Caki2 (cell line): ENCODE measurements around the gene PWP2. TPM values are rescaled to one million over a fixed set of nuclear protein-coding genes. Genes with fewer than 3 reads are reported as not detected.
"Not testable (repeated sequence)": the region's sequence is repeated elsewhere in the genome, so short reads cannot be mapped to it uniquely, and the experiment has no call there.

ENCODE experiments used
- DNase-seq: peaks from one replicate; pipeline ENCODE4 v3.0.0-alpha.2; 2015; ENCODE audit warnings: low read depth
- in situ Hi-C: cut with HindIII; loops from 2 replicates; pipeline ENCODE4 v1.10.0; 2016; ENCODE audit warnings: low sequenced_read_pairs, low pct_unique_long_range_greater_than_20kb, mixed read lengths
- total RNA-seq: library from RNA; depleted of rRNA; stranded (reverse); fragments of >200 nt; shearing (Covaris generic); gene quantifications from 2 replicates; pipeline ENCODE4 v1.2.3, GENCODE V29; 2014; ENCODE audit warnings: low replicate concordance

The PWP2 gene
- total RNA-seq, 1 experiment from 2014 or later: 19.4 TPM

- DNase-seq, in situ Hi-C loops: not testable (repeated sequence)
Observed at GRCh38 chr21:44154816-44155230, 47.6 kb downstream of the PWP2 start.

GRCh38 chr21:44155231-44155993 lies 48.2 kb downstream of the PWP2 start:
- DNase-seq, in situ Hi-C loops: not testable (repeated sequence)

GRCh38 chr21:44155994-44156380 lies 48.8 kb downstream of the PWP2 start:
- DNase-seq, in situ Hi-C loops: not testable (repeated sequence)

GRCh38 chr21:44157439-44158081 lies 50.4 kb downstream of the PWP2 start:
- DNase-seq, in situ Hi-C loops: not testable (repeated sequence)

- in situ Hi-C loops: not testable (repeated sequence)
Observed at GRCh38 chr21:44158082-44158468, 50.9 kb downstream of the PWP2 start.

GRCh38 chr21:44159349-44160297 lies 52.4 kb downstream of the PWP2 start:
- DNase-seq: not testable (repeated sequence)

More at GRCh38 chr21:44158082-44158468, 50.9 kb downstream of the PWP2 start:
- DNase-seq: not testable (repeated sequence)

GRCh38 chr21:44160298-44160672 lies 53.1 kb downstream of the PWP2 start:
- DNase-seq, in situ Hi-C loops: not testable (repeated sequence)

More at GRCh38 chr21:44159349-44160297, 52.4 kb downstream of the PWP2 start:
- in situ Hi-C loops: not testable (repeated sequence)

- DNase-seq, in situ Hi-C loops: not testable (repeated sequence)
Observed at GRCh38 chr21:44160821-44161220, 53.6 kb downstream of the PWP2 start.

GRCh38 chr21:44163167-44163653 lies 56.0 kb downstream of the PWP2 start:
- in situ Hi-C loops, DNase-seq: not testable (repeated sequence)

- in situ Hi-C loops, DNase-seq: not testable (repeated sequence)
Observed at GRCh38 chr21:44165933-44166332, 58.7 kb downstream of the PWP2 start.

- DNase-seq, in situ Hi-C loops: not testable (repeated sequence)
Observed at GRCh38 chr21:44167527-44167926, 60.3 kb downstream of the PWP2 start.

- in situ Hi-C loops, DNase-seq: not testable (repeated sequence)
Observed at GRCh38 chr21:44170326-44170725, 63.1 kb downstream of the PWP2 start.

- DNase-seq, in situ Hi-C loops: not testable (repeated sequence)
Observed at GRCh38 chr21:44170863-44171262, 63.7 kb downstream of the PWP2 start.

GRCh38 chr21:44171962-44172572 lies 64.9 kb downstream of the PWP2 start:
- in situ Hi-C loops: not testable (repeated sequence)

GRCh38 chr21:44172741-44173140 lies 65.5 kb downstream of the PWP2 start:
- in situ Hi-C loops, DNase-seq: not testable (repeated sequence)

More at GRCh38 chr21:44171962-44172572, 64.9 kb downstream of the PWP2 start:
- not testable (repeated sequence) for DNase-seq

- in situ Hi-C loops, DNase-seq: not testable (repeated sequence)
Observed at GRCh38 chr21:44175189-44175588, 68.0 kb downstream of the PWP2 start.

GRCh38 chr21:44176127-44176526 lies 68.9 kb downstream of the PWP2 start:
- DNase-seq, in situ Hi-C loops: not testable (repeated sequence)
